ENCODE data around the gene COL13A1. TPM values are rescaled to one million over a fixed set of nuclear protein-coding genes. Genes with fewer than 3 reads are reported as not detected.

COL13A1 gene
- total RNA-seq, 4 donors from 2014 or later = 1.2 to 6.8 (median 3.9) TPM

DNA sequence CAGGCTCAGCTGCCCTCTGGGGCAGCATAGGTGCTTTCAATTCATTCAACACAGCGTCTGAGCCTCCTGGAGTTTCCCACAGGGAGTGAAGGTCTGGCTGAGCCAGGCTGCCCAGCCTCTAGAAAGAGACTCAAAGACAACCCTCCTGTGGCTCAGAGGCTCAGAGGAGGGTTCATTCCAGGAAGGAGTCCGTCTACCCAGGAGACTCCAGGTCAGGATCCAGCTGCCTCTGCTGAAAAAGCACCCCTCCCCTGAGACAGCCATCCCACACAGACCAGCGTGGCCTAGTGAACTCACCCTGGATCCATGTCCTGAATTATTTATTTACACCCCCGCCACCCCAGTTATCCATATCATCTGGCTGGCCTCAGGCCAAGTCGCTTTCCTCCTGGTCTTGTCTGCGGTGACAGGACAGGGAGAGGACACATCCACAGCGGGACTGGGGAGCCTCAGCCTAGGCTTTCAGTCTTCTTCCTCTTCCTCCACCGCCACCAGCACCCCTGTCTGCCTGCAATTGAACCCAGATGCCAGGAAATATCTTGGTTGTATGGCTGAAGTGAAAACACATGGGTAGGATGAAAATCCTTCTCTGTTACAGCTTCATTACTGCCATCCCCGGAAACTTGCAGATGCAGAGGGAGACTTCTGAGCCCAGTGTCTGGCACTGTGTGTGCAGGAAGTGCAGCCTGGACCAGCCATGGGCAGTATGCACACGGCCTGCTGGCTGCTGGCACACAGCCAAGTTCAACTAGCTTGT is 44.0 kb upstream of the COL13A1 start:
- Histone ChIP-seq H3K4me3 (no peak overlapping the region), H3K4me1 (peaks cover 0 to 6% (median 0%) of the 10 kb centered on the region in 3 donors), H3K36me3 (no peaks in the 10 kb centered on the region), H3K27me3 (peaks cover under 1% of the 10 kb centered on the region), H3K9me3 (no peaks in the 10 kb centered on the region), H3K27ac (no peak overlapping the region)
- ATAC-seq = no peak
- TF ChIP-seq POLR2AphosphoS5 (IDR thresholded peaks at IDR 0.05) = no peak
- TF ChIP-seq EP300 (IDR thresholded peaks at IDR 0.05) = no peak
- TF ChIP-seq, protein P1, sequence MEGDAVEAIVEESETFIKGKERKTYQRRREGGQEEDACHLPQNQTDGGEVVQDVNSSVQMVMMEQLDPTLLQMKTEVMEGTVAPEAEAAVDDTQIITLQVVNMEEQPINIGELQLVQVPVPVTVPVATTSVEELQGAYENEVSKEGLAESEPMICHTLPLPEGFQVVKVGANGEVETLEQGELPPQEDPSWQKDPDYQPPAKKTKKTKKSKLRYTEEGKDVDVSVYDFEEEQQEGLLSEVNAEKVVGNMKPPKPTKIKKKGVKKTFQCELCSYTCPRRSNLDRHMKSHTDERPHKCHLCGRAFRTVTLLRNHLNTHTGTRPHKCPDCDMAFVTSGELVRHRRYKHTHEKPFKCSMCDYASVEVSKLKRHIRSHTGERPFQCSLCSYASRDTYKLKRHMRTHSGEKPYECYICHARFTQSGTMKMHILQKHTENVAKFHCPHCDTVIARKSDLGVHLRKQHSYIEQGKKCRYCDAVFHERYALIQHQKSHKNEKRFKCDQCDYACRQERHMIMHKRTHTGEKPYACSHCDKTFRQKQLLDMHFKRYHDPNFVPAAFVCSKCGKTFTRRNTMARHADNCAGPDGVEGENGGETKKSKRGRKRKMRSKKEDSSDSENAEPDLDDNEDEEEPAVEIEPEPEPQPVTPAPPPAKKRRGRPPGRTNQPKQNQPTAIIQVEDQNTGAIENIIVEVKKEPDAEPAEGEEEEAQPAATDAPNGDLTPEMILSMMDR (IDR thresholded peaks at IDR 0.05) = no peak
- no peak for TF ChIP-seq POLR2A (IDR thresholded peaks at IDR 0.05)
- 65 to 80% methylated on average over 2 to 4 of the region's 10 CpGs for WGBS, 2 donors (ENCODE audit: low coverage in 1 of 2)

DNA sequence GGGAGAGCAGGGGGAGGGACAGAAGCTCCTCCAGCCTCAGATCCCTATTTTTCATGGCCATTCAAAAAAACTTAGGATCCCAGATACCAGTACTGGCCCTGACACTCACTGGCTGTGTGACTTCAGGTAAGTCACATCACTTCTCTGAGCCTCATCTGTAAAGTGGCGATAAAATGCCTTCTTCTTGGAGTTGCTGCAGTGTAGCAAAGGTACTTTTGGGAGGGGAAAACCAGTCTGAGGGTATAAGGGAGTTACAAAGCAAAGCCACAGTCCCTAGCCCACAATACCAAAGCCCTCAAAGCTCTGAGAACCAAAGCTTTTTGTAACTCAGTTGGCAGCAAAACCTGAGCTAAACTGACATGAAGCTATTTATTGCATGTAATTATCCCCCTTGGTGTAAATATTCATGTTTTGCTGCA is 43.4 kb upstream of the COL13A1 start:
- WGBS, 2 donors (ENCODE audit: low coverage in 1 of 2) = 100% methylated on average over 1 of the region's 1 CpG
- peaks cover 3% of the 10 kb centered on the region for H3K27me3 ChIP-seq
- TF ChIP-seq POLR2A (IDR thresholded peaks at IDR 0.05) = no peak
- no peak for TF ChIP-seq EP300 (IDR thresholded peaks at IDR 0.05)
- TF ChIP-seq, protein P1 (IDR thresholded peaks at IDR 0.05) = no peak
- TF ChIP-seq POLR2AphosphoS5 (IDR thresholded peaks at IDR 0.05) = no peak
- no peaks in the 10 kb centered on the region for H3K36me3 ChIP-seq
- no peaks in the 10 kb centered on the region for H3K9me3 ChIP-seq
- no peak overlapping the region for H3K4me3 ChIP-seq
- no peak for ATAC-seq
- H3K4me1 ChIP-seq = peaks cover 0 to 6% (median 0%) of the 10 kb centered on the region in 3 donors
- no peak overlapping the region for H3K27ac ChIP-seq

DNA sequence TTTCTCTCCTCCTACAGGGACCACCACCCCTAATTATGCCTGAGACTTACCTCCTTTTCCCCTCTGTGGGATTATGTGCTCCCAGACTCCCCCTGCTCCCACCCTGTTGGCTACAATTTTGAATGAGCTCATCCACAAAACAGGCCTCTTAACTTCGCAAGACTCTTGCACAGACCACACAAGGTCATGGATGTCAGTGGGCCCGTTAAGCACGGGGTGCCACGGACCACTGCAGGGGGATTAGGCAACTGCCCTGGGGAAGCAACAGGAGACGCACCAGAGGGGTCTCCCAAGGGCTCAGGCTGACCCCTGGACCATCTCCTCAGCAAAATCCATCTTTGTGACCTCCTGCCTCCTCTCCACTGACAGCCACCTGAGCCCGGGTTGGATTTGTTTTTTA is 42.1 kb upstream of the COL13A1 start:
- peaks cover 9% of the 10 kb centered on the region for H3K27me3 ChIP-seq
- no peaks in the 10 kb centered on the region for H3K9me3 ChIP-seq
- no peak for ATAC-seq
- WGBS, 2 donors (ENCODE audit: low coverage in 1 of 2) = 73 to 100% methylated on average over 1 to 3 of the region's 6 CpGs
- H3K4me3 ChIP-seq = no peak overlapping the region
- H3K36me3 ChIP-seq = no peaks in the 10 kb centered on the region
- TF ChIP-seq POLR2AphosphoS5 (IDR thresholded peaks at IDR 0.05) = no peak
- TF ChIP-seq EP300 (IDR thresholded peaks at IDR 0.05) = no peak
- TF ChIP-seq POLR2A (IDR thresholded peaks at IDR 0.05) = no peak
- TF ChIP-seq, protein P1 (IDR thresholded peaks at IDR 0.05) = no peak
- H3K4me1 ChIP-seq = peaks cover 0 to 6% (median 0%) of the 10 kb centered on the region in 3 donors
- H3K27ac ChIP-seq = no peak overlapping the region

DNA sequence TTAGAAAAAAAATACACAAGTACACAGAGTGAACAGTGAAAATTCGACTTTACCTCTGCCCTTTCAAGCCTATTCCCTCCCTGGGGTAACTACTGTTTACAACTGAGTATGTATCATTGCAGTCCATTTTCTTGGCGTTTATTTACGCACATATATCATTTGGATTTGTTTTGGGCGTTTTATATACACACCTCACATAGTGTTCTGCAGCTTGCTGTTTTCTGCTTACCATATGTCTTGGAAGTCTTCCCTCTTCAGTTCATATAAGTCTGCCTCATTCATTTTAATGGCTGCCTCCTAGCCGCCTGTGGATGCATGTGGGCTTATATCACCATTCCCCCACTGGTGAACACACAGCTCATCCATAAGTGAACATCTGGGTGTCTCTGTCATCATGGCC is 41.6 kb upstream of the COL13A1 start:
- Histone ChIP-seq H3K27ac (no peak overlapping the region), H3K9me3 (no peaks in the 10 kb centered on the region), H3K36me3 (no peaks in the 10 kb centered on the region), H3K27me3 (peaks cover 9% of the 10 kb centered on the region), H3K4me3 (no peak overlapping the region), H3K4me1 (peaks cover 0 to 6% (median 0%) of the 10 kb centered on the region in 3 donors)
- no peak for TF ChIP-seq EP300 (IDR thresholded peaks at IDR 0.05)
- WGBS, 2 donors (ENCODE audit: low coverage in 1 of 2) = 61 to 70% methylated on average over 2 to 4 of the region's 5 CpGs
- ATAC-seq = no peak

DNA sequence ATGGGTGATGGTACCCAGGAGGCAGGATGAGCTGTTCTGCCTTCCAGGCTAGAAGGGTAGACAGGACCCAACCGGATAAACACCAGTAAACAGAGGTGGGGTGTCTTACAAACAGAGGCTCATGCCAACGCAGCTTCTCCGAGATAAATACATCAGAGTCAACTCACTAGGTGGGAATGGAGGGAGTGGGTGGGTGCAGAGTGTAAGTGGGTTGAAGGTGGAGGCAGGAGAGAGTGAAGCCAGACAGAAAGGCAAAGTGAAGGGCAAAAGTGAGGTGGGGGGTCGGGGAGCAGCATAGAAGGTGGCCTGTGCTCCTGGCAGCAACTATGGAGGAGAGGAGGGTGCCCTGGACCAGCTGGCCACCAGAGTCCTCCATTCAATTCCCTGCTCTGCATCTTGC is 40.4 kb upstream of the COL13A1 start:
- 87 to 88% methylated on average over 2 to 4 of the region's 4 CpGs for WGBS, 2 donors (ENCODE audit: low coverage in 1 of 2)
- no peaks in the 10 kb centered on the region for H3K9me3 ChIP-seq
- H3K4me1 ChIP-seq = peaks cover 0 to 6% (median 0%) of the 10 kb centered on the region in 3 donors
- TF ChIP-seq, protein P1 (IDR thresholded peaks at IDR 0.05) = no peak
- no peak for TF ChIP-seq POLR2AphosphoS5 (IDR thresholded peaks at IDR 0.05)
- no peak for TF ChIP-seq EP300 (IDR thresholded peaks at IDR 0.05)
- no peak for TF ChIP-seq POLR2A (IDR thresholded peaks at IDR 0.05)
- H3K27ac ChIP-seq = no peak overlapping the region
- no peak overlapping the region for H3K4me3 ChIP-seq
- peaks cover 9% of the 10 kb centered on the region for H3K27me3 ChIP-seq
- no peaks in the 10 kb centered on the region for H3K36me3 ChIP-seq
- ATAC-seq = peak; percentile 28
